Superior temporal gyrus (tissue), 1 donor: ENCODE data around the gene TULP4.

Experiments
- DNase-seq: peaks from one replicate; pipeline ENCODE4 v3.0.0-alpha.2; 2016; ENCODE audit errors: extremely low spot score

Gene TULP4

GRCh38 chr6:158312165-158312564 is at the start of gene TULP4:
TSS of gene TULP4 (plus strand) at chr6:158312465. CDS start at chr6:158314017, 1,552 bp downstream.
- no peak for DNase-seq

- DNase-seq: no peak
Observed at GRCh38 chr6:158262755-158263154, 49.5 kb upstream of the TULP4 start.

GRCh38 chr6:158264180-158264579 is 48.1 kb upstream of the TULP4 start:
- DNase-seq: no peak

GRCh38 chr6:158266131-158266530 is 46.1 kb upstream of the TULP4 start:
- no peak for DNase-seq

- no peak for DNase-seq
Observed at GRCh38 chr6:158268361-158269147, 43.7 kb upstream of the TULP4 start.

GRCh38 chr6:158269657-158270056 is 42.6 kb upstream of the TULP4 start:
- DNase-seq: no peak

- no peak for DNase-seq
Observed at GRCh38 chr6:158270389-158271127, 41.7 kb upstream of the TULP4 start.

- no peak for DNase-seq
Observed at GRCh38 chr6:158272324-158272723, 39.9 kb upstream of the TULP4 start.

GRCh38 chr6:158278004-158278403 is 34.3 kb upstream of the TULP4 start:
- DNase-seq: no peak

GRCh38 chr6:158279615-158280014 is 32.6 kb upstream of the TULP4 start:
- DNase-seq: peak; percentile 34

GRCh38 chr6:158283304-158283980 is 28.8 kb upstream of the TULP4 start:
- DNase-seq: peak; percentile 53

- peak; percentile 79 for DNase-seq
Observed at GRCh38 chr6:158284007-158284875, 28.0 kb upstream of the TULP4 start.

GRCh38 chr6:158284876-158285655 is 27.2 kb upstream of the TULP4 start:
- DNase-seq: peak; percentile 87

GRCh38 chr6:158285656-158286021 is 26.6 kb upstream of the TULP4 start:
- DNase-seq: peak; percentile 78

- DNase-seq: peak; percentile 71
Observed at GRCh38 chr6:158286413-158286812, 25.9 kb upstream of the TULP4 start.

- DNase-seq: no peak
Observed at GRCh38 chr6:158287047-158287446, 25.2 kb upstream of the TULP4 start.

- peak; percentile 5 for DNase-seq
Observed at GRCh38 chr6:158290040-158290439, 22.2 kb upstream of the TULP4 start.

- peak; percentile 14 for DNase-seq
Observed at GRCh38 chr6:158290659-158291058, 21.6 kb upstream of the TULP4 start.

GRCh38 chr6:158292016-158292415 is 20.2 kb upstream of the TULP4 start:
- DNase-seq: no peak

GRCh38 chr6:158293122-158293521 is 19.1 kb upstream of the TULP4 start:
- DNase-seq: no peak
